Activated CD4-positive, alpha-beta T cell treated with anti-CD3 and anti-CD28 coated beads, Interleukin-2, amount 50 U/mL, for 48 hours (primary cell): Measurements from ENCODE around the gene APOBEC3G.
"Not testable (repeated sequence)": the region's sequence is repeated elsewhere in the genome, so short reads cannot be mapped to it uniquely, and the experiment has no call there.

ENCODE experiments used
- DNase-seq, 2 experiments: peaks; one replicate each; pipeline ENCODE4 v3.0.0-alpha.2; 2020

APOBEC3G gene

DNA sequence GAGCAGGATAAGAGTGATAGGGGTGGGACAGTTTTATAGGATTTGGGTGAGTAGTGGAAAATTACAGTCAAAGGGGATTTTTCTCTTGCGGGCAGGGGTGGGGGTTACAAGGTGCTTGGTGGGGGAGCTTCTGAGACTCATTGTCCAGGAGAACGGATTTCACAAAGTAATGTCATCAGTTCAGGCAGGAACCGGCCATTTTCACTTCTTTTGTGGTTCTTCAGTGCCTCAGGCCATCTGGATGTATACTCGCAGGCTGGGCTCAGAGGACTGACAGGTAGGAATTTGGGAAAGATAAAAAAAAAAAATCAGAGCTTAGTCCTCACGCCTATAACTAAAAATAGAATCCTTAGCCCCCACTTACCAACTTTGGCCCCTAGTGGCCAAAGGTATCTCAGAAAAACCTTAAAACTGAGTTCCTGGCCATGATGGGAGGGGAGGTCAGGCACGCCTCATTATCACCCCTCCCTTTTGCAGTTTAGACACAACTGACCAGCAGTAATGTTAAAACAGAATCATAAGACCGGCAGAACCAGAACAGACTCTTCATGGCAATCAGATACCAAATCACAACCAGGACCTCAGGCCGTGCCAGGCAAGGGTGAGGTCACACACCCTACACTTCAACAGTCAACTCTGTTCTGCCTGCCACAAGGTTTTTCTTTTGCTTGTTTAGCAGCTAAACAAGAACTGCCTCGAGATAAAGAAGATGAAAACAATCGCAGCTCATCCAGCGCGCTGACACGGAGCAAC lies 8.9 kb upstream of the APOBEC3G start:
- no peak for DNase-seq

DNA sequence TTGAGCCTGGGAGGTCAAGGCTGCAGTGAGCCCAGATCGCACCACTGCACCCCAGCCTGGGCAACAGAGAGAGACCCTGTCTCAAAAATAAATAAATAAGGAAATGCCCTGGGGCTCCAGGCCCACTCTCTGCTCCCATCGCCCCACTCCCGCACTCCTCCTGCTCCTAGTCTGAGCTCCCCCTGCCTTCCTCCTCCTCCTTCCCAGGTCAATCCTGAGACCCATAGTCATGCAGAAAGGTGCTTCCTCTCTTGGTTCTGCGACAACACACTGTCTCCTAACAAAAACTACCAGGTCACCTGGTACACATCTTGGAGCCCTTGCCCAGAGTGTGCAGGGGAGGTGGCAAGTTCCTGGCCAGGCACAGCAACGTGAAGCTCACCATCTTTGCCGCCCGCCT lies 6.9 kb upstream of the APOBEC3G start:
- no peak for DNase-seq

DNA sequence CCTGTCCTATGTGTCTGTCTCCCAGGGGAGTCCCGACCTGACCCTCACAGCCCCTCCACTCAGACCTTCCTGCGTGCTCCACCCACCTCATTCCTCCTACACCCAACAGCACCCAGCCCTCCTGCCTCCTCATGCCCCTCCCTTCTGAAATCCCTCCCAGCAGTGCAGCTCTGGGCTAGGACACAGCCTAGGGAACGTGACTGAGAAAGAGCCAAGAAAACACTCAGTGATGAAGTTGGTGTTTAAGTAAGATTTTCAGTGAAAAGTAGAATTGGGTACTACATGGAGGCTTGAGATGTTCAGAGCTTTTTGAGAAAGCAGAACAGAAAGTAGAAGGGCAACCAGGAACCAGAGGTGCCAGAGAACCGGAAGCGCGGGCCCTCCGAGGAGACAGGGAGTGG lies 4.5 kb upstream of the APOBEC3G start:
- not testable (repeated sequence) for DNase-seq

DNA sequence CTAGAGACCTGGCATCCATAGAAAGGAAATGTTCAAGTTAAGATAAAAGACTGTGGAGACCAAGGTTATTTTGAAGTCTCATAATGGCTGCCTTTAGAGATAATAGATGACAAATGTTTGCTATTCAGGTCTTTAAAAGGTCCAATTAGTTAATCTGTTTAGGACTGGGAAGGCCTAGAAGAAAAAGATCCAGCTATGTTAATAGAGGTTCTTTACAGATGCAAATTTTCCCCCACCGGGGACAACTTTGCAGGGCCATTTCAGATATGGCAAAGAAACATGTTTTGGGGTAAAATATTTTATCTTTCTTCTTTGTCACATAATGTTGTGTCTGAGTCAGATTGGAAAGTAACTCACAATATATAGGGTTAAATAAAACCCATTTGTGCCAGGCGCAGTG lies 3.1 kb upstream of the APOBEC3G start:
- no peak for DNase-seq

DNA sequence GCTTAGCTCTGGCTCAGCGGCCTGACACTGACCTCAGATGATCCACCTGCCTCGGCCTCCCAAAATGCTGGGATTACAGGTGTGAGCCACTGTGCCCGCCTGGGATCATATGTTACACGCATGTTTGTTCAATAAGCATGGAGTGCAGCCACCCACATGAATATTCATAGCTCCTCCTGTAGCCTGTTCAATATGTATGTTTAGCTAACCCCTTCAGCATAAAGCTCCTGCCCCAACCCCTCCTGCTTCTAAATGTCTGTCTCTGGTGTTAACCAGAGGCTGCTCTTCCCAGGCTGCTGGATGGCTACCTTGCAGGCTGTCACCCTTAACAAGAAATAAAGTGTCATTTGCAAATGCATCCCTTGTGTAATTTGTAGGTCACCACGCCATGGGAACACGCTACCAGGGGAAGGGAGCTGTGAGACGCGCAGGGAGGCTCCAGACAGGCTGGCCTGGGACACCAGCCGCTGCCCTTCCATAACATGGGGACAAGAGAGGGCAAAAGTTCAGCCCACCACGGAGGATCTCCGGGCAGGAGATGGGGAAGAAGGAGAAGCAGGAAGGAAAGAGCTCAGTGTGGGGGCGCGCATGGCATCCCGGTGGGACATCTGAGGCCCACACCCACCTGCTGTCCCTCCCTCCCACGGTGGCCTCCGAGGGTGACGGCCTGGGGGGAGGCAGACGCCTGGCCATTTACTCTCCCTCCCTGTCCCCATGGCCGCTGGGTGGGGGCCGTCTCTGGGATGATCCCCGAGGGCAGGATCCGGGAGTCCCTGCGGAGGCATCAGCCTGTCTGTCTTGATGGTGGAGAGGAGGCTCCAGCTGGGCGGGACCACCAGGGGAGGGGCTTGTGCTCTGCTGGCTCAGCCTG lies 685 bp upstream of the APOBEC3G start:
- DNase-seq = not testable (repeated sequence)

DNA sequence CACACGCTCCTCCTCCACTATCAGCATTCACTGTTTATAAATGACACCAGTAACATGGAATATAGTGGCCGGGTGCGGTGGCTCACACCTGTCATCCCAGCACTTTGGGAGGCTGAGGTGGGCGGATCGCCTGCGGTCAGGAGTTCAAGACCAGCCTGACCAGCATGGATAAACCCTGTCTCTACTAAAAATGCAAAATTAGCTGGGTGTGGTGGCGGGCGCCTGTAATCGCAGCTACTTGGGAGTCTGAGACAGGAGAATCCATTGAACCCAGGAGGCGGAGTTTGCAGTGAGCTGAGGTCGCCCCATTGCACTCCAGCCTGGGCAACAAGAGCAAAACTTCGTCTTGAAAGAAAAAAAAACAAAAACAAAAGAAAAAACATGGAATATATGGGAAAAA lies 837 bp downstream of the APOBEC3G start:
- DNase-seq = not testable (repeated sequence)

DNA sequence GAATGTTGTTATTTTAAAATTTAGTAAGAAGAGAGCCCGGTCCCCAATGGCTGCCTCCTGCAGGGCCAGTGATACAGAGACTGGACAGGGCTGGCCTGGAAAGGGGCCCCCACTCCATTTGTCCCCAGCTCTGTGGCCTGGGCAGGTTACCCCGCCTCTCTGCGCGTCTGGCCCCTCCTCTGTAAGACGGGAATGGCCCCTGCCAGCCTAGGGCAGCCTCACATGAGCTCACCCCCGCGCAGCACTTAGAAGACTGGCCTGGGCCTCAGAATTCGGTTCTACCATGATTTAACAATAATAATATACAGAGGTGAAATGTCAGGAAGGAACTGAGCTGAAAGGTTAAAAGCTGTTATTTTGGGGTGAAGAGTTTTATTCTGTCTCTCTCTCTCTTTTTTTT lies 1.3 kb downstream of the APOBEC3G start:
- DNase-seq = peak in 1 of 2 experiments; percentile 20

DNA sequence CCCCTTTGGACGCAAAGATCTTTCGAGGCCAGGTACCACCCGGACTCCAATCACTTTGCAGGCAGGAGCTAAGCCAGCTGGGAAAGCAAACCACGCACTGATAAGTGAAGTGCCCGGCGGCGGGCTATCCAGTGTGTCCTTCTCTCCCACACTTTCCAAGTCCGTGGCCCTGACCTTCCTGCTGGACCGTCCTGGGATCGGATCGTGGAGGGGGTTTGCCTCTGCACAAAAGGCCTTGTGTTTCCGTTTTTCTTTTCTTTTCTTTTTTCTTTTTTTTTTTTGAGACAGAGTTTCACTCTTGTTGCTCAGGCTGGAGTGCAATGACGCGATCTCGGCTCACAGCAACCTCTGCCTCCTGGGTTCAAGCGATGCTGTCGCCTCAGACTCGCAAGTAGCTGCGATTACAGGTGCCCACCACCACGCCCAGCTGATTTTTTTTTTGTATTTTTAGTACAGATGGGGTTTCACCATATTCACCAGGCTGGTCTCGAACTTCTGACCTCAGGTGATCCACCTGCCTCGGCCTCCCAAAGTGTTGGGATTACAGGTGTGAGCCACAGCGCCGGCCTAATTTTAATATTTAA lies 2.1 kb downstream of the APOBEC3G start:
- DNase-seq = not testable (repeated sequence)

DNA sequence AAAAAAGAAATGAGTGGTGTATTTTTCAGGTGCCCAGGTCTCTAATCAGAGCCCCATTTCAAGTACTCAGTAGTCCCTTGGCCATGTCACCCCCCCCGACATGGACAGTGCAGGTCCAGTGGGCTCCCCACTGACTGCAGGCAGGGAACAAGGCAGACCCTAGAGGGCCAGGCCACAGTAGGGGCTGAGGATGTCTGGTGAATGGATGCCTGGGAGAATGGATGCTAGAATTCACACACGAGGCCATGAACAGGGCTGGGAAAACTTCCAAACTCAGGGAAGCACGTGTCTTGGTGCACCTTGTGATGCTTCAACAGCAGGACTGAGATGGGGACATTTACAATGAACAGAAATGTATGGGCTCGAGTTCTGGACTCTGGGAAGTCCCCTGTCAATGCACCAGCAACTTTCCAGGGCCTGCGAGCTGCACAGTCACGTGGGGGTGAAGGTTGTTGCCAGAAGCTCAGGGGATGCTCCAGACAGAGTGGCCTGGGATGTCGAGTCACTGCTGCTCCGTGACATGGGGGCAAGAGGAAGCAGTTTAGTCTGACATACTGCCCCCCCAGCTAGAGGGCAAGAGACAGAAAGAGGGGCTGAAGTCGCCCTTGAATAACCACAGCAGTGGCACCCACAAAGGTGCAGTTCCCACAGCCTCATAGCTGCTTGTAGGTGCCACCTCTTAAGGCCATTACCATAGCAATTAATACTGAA lies 3.1 kb downstream of the APOBEC3G start:
- DNase-seq = no peak

DNA sequence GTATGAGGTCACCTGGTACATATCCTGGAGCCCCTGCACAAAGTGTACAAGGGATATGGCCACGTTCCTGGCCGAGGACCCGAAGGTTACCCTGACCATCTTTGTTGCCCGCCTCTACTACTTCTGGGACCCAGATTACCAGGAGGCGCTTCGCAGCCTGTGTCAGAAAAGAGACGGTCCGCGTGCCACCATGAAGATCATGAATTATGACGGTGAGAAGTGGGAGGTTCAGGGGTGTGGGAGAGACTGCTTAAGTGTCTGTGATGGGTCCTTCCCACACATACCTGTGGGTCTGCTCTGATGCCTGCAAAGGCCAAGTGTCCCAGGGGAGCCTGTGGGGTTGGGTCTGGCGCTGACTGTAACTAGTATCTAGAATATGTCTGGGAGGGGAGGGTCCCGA lies 3.9 kb downstream of the APOBEC3G start:
- no peak for DNase-seq

DNA sequence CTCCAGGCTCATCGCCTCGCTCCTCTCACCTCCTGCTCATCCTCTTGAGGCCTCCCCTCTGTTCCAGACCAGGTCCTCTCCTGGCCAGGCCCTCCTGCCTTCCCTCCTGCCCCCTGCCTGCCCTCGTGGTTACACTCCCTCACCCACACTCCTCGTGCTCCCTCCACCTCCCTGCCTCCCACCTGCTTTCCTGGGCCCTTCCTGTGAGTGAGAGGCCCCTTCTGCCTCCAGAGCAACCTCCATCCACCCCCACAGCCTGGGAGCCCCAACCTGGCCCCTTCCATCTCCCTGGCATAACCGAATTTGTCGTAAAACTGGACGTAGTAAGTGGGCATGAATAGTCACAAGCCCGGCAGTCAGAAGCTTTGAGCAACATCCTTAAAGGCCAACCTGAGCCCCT lies 4.5 kb downstream of the APOBEC3G start:
- no peak for DNase-seq

DNA sequence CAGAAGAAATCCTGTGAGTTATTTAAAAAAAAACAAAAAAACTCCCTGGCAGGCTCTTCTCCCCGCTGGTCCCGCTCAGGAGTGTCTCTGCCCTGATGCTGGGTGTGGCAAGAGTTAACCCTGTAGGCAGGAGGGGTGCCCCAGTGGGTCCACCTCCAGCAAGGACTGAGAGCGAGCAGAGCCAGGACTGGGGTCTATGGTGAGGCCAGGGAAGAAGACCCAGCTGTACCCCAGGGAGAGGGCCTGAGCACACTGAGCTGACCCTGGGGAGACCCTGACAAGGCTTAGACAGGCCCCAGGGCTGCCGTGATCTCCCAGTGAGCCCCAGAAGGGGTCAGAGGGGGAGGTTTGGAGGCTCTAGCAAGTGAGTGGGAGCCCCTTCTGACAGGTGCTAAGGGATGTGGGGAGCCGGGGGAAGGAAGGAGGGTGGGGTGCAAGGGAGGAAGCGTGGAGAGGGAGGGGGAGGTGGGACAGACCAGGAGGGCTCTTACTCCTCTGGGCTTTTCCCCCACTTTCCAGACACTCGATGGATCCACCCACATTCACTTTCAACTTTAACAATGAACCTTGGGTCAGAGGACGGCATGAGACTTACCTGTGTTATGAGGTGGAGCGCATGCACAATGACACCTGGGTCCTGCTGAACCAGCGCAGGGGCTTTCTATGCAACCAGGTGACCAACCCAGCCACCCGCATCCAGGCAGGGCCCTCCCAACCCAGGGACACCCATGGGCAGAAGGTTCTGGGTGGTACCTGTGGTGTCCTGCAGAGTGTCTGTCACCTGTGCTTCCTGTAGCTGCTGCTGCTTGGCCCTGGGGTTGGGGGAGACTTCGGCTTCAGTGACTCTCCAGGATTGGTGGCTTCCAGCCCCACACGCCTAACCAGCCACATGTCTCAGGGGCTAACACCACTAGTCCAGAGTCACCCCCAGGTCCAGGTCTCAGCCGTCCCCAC lies 6.4 kb downstream of the APOBEC3G start:
- DNase-seq = no peak

DNA sequence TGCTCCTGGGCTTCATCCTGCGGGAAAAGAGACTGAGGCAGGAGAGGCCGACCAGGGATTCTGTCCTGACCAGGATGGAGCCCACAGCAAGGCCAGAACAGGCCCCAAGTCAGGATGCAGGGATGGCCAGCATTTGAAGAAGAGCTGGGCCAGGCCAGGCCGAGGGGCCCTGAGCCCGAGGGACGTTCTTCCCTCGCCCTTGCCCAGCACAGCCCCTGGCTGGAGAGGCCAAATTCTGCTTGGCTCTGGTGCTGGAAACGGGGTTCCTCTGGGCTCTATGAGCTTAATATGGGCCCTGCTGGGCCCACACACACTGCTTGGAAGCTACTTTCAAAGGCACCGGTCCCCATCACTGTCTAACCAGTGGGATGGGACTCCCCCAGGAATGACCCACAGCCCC lies 7.6 kb downstream of the APOBEC3G start:
- DNase-seq = no peak

DNA sequence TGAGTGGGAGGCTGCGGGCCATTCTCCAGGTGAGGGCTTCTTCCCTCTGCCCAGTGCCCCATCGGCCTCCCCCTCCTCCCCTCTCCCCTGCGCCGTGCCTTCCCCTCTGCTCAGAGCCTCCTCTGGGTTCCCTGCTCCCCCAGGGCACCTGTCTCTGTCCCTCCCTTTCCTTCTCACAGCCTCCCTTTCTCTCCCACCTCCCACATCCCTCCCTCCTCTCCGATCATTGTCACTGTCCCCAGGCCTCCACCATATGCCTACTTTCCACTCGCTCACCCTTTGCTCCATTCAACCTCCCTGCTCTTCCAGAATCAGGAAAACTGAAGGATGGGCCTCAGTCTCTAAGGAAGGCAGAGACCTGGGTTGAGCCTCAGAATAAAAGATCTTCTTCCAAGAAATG lies 10.0 kb downstream of the APOBEC3G start:
- no peak for DNase-seq

DNA sequence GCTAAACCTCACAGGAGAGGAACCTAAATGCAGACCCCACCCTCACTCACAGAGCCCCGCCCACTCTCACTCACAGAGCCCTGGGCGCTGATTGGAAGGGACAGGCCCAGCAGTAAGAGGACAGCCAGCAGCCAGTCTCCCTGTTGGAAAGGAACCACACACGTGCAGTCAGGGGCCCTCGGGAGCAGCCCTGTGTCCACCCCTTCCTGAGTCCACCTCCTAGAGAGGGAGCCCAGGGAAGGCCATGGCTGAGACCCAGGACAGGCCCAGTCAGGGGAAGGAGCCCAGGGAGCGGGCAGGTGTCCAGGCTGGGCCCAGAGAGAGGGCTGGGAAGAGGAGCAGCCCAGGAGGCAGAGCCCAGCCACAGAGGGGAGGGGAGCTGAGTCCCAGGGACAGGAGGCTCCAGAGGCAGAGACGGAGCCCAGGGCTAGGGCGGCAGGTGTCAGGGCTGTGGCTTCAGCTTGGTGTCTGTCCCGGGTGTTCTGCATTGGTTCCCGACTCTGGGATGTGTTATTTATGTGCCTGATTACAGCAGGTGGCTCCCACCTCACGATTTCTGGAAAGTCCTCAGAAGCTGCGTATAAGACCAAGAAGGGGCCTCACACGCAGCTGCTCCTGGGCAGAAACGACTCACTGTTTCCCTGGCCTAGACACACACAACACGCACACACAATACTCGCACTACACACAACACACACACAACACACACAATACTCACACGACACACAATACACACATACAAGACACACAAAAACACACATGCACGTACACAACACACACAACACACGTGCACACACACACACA lies 11.0 kb downstream of the APOBEC3G start:
- DNase-seq = peak in 1 of 2 experiments; percentile 13

DNA sequence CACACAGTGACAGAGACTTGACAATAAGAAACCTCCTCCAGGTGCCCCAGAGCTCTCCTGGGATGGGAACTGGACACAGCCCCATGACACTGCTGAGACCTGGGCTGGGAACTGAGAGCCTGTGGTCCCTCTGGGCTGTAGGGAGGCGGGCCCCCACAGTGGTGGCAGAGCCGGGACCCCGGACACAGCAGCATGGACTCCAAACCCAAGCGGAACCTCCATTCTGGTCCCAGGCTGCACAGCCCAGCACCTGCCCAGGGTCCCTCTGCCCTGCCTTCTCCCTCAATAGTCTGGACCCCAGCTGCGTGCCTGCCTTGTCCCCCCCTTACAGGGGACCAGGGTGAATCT lies 11.6 kb downstream of the APOBEC3G start:
- DNase-seq = no peak

DNA sequence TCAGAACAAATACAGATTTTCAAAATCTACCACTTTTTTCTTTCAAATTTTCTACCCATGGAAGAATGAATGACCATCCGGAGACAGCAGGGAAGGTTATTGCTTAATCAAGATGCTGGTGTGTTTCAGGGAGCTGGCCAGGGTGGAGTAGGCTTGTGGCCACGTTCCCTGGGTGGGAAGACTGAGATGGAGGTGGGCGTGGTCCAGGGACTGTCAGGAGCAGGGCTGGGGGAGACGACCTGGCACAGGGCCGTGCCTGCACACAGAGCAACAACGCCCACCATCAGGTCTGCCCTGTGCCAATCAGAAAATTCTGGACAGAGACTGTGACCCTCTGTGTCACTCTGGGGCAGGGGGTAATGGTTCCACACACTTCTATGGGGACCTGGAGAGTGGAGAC lies 12.9 kb downstream of the APOBEC3G start:
- peak in 1 of 2 experiments; percentile 17 for DNase-seq

DNA sequence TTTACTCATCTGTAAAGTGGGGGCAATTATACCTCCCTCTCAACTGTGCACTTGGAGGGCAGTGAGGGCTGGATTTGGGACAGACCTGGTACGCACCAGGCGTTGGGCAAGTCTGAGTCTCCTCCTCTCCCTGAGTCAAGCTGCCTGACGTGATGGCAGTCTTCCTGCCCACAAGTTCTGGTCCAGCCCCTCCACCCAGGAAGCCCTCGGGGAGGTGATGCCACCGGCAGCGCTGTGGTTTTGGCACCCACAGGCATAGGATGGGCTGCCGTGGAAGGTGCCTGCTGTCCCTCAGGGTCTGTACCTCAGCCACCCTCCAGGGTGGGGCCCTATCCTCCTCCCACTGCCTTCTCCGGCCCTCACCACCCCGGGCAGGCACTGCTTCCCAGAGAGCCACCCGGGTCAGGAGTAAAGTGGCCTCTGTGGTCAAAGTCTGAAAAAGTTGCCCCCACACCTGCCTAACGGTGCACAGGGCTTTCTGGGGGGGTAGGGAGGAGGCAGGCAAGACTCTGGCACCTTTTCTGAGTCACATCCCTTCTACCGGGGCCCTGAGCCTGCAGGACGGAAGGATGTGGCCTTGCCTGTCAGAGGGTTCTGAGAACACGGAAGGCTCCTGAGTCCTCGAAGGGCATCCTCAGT lies 13.5 kb downstream of the APOBEC3G start:
- DNase-seq = peak; percentile 83 to 88

DNA sequence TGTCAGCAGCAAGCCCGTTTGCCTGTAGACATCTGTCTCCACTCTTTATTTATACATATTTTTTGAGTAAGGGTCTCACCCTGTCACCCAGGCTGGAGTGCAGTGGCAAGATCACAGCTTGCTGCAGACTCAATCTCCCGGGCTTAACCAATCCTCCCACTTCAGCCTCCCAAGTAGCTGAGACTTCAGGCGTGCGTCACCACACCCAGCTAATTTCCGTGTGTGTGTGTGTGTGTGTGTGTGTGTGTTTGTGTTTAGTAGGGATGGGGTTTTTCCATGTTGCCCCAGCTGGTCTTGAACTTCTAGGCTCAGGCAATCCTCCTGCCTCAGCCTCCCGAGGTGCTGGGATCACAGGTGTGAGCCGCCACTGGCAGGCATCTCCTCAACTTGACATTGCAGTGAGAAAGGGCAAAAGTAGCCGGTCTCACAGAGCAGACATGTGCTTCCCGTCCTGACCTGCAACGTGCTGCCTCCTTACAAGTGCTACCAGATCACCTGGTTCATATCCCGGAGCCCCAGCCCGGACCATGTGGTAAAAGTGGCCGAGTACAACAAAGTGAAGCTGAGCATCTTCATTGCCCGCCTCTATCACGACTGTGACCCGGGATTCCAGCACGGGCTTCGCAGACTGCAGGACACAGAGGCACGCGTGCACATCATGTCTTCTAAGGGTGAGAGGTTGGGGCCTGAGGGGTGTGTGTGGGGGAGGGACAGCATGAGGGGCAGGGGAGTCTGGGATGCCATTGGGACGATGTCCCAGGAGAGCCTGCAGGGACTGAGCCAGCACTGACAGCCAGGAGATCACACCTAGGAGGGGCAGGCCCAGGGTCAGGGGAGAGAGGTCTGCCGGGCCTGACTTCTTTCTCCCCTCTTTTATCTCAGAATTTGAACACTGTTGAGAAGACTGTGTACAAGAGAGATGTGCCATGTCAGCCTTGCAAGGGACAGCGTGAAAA lies 14.3 kb downstream of the APOBEC3G start:
- DNase-seq = no peak
